SK-N-MC (cell line): ENCODE measurements around the gene NDUFAF7.

Source experiments
- EZH2 ChIP-seq: fragments of 200-600 bp; sonication (generic); IDR thresholded peaks from one replicate; pipeline ENCODE4 v1.6.1; 2017; ENCODE audit warnings: antibody characterized with exemption
- FOXP2 ChIP-seq: optimal IDR thresholded peaks from 2 replicates; pipeline ENCODE3; 2011; ENCODE audit warnings: mild to moderate bottlenecking, moderate library complexity; ENCODE audit not compliant: insufficient read depth; ENCODE audit errors: extremely low read length, control extremely low read depth
- POLR2AphosphoS5 ChIP-seq: IDR thresholded peaks from 2 replicates; pipeline ENCODE4 v1.6.1; 2012; ENCODE audit warnings: mild to moderate bottlenecking, low read depth, low read length, borderline replicate concordance

- TF ChIP-seq POLR2AphosphoS5 (no peak), FOXP2 (no peak), EZH2 (no peak)
Measured at GRCh38 chr2:37246205-37246604, 14.7 kb downstream of the NDUFAF7 start.
